NCI-H128 (cell line): Measurements from ENCODE around the gene ZBTB20.

Experiments
- DNase-seq: peaks from one replicate; lab custom pipeline; 2025; ENCODE audit not compliant: unreplicated experiment; lab: John Stamatoyannopoulos, UW

The ZBTB20 gene

GRCh38 chr3:114452937-114453336, 694.2 kb downstream of the ZBTB20 start:
- no peak for DNase-seq

DNA sequence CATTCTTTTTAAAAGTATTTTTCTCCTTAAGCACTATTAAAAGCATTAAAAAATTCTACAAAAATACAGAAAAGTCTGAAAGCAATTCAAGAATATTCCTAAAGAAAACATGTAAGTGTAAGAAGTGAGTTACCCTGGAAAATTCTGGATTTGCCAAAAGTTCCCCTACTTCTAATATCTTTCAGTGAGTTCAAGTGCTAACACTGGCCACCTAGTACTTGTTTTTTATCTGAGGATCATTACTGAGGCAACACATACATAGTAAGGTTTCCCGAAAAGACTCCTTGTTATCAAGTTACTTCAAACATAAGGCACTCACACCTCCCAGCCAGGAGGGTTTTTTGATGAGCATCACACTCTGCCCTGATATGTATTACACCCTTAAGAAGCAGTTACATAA, 694.8 kb downstream of the ZBTB20 start:
- no peak for DNase-seq

GRCh38 chr3:114451561-114452018, 695.5 kb downstream of the ZBTB20 start:
- DNase-seq = no peak

DNA sequence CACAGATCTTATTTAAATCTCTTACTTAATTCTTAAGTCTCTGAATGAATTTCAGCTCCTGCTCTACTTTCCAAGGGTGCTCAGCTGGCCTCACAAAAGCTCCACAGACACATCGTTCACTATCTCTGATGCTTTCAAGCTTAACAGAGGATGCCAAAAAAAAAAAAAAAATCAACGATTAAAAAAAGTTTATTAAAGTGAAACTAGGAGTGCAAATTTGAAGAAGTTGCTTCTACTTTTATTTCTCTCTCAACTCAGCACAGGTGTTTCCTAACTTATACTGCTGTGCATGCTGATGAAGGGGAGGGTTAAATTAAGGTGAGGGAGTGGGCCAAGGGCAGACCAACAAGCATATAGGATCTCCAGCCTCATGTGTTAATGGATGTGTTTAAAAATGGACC, 696.0 kb downstream of the ZBTB20 start:
- DNase-seq = no peak

DNA sequence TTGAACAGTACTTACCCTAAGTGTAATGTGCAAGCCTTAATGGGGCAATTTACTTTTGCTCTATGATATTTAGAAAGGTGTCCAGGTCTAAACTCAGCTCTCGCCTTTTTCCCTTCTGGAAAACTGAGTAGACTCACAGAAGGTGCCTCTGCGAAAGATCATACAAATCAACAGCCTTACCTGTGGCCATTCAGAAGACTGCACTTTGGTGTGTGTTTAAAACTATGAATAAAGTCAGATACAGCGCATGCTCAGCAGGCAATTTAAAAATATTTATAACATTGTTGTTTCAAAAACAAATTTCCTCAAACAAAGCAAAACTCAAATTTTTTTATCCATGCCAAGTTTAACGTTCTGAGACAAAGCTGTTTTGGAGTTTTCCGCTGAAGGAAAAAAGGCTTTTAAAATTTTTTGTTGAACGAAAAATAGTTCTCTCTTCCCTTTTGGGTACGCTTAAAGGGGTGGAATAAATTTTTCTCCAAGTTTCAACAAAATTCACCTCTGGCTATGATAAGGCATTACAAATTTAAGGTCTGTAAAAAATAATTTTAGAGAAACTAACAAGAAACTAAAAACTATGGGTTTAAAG, 697.0 kb downstream of the ZBTB20 start:
- peak; percentile 54 for DNase-seq

DNA sequence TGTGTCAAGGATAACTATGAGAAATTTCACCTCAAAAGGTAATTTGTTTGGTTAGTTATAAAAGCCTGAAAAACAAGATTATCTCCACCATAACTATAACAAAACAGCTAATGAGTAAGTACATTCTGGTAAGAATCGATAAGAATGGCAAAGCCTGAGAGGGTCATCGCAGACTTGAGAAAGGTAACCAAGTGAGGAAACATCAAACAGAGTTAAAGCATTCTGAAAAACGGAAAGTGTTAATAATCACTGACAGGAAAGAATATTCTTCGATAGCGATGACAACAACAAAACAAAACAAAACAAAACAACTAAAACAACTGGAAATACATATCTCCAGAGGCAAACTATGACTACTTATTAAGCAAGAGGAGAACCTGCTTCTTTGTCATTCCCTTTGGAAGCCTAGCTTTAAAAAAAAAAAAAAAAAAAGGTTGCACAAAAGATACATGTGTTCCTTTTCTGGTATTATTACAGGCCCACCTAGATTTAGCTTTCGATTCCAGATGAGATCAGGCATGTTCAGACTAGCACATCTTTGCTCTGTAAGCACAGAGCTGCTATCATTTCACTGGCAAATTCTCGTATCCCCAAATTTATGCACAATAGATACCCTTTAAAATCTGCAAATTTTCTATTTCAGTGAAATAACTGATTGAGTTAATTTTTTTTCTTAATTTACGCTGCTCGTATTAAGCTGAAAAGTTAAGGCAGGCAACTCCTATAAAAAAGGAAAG, 697.6 kb downstream of the ZBTB20 start:
- DNase-seq = no peak

- DNase-seq = no peak
Observed at GRCh38 chr3:114447950-114448479, 699.1 kb downstream of the ZBTB20 start.

GRCh38 chr3:114447545-114447944, 699.5 kb downstream of the ZBTB20 start:
- peak; percentile 35 for DNase-seq

DNA sequence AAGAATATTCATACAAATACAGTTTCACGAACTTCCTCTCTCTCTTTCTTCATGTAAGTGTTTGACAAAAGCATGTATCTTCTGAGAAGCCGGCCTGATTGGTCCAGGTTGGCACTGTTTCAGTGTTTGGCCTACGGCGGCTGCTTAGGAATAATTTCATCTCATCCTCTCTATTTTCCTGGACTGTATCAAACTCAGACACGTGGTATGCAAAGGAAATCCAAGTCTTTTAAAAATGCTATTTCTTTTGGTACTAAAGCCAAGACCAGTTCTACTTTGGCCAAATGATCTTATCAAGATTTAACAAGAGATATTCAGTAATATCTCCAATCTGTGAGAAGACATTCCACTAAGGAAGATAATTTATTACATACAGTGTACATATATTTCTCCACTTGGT, 700.5 kb downstream of the ZBTB20 start:
- no peak for DNase-seq

GRCh38 chr3:114445233-114445632, 701.9 kb downstream of the ZBTB20 start:
- no peak for DNase-seq

- no peak for DNase-seq
Observed at GRCh38 chr3:114444216-114444615, 702.9 kb downstream of the ZBTB20 start.

- DNase-seq = no peak
Observed at GRCh38 chr3:114442246-114442645, 704.8 kb downstream of the ZBTB20 start.

GRCh38 chr3:114441386-114441785, 705.7 kb downstream of the ZBTB20 start:
- no peak for DNase-seq

DNA sequence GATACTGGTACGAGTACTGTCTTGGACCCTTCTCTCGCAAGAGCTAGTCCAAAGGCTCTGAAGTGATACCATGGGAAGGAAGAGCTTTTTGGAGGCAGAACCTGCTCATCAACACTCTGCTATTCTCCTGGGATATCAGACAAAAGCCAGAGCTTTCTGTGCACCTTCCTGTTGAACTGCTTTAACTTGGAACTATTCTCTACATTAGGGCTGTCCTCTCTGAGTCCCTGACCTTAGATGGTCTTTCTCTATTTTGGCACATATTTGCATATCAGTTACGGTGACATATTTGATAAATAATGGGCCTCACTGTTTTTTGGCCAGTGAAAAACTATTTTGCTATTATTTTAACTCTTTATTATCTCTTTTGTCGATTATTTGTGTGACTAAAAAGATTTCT, 706.4 kb downstream of the ZBTB20 start:
- DNase-seq = no peak

DNA sequence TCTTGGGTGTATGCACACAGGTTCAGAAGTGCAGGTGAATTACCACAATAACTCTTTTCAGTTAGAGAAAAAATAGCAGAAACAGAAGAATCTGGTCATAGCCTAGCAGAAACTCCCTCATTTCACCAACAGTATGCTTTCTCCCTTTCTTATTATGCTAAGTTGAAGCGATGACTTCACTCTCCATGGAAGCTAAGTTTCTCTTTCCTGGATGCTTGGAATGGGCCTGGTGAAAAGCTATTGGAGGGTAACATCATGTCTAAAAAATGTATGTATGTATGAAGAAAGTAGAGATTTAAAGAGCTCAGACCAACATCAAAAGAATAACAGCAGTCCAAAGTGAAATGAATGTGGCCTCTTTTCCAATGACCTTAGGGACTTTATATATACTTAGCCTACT, 707.8 kb downstream of the ZBTB20 start:
- no peak for DNase-seq

DNA sequence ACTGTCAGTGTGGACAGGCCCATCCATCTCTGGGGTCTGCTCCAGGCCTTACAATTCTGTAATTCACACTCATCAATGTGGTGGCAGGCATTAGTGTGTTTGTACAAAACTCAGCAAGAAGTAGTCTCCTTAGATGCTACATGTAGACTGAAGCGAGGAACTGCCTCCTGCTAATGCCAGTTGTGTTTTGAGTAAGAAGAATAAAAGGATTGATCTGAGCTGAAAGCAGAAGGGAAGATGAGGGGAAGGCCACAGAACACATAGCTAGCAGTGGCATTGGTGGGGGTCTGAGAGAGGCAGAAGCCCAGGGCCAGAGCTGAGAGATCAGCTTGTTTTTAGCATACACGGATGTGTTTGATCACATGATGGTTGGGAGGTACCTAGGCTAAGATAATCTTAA, 709.2 kb downstream of the ZBTB20 start:
- DNase-seq = no peak

DNA sequence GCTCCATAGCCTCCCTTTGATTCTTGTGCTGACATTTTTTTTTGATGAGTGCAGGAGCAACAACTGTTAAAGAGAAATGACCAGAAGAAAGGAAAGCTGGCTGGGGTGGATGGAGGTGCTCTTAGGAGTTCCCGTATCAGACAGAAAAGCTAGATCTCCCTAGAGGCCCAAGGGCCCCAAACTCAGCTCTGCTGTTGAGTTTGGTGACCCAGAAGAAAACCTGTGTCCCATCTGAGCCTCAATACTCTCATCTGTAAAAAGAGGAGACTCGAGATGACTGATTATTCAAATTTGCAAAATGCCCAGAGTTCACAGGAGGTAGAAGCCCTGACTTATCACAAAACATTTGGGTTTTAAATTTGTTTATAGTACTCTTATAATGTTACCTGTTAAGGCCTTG, 710.9 kb downstream of the ZBTB20 start:
- no peak for DNase-seq

GRCh38 chr3:114435386-114436115, 711.5 kb downstream of the ZBTB20 start:
- no peak for DNase-seq

DNA sequence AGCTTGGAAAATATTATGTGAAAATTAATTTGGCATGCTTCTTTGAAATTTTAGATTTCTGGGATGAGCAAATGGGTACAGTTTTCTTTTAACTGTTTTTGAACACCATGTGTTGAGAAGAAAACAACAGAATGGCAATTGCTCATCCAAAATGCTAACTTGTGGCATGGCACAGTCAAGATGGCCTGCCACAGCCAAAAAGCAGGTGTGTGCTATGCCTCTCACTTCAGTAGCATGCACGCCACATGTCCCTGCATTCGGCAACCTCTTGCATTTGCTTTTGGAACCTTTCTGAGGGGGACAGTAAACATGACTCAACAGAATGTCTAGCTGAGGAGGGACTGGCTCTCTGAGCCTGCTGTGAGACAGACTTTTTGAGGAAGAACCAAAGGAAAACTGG, 714.8 kb downstream of the ZBTB20 start:
- DNase-seq = no peak

- DNase-seq = no peak
Observed at GRCh38 chr3:114428044-114428595, 719.0 kb downstream of the ZBTB20 start.

- DNase-seq = no peak
Observed at GRCh38 chr3:114427285-114428043, 719.6 kb downstream of the ZBTB20 start.
